Sigmoid colon (tissue), 4 donors: Measurements from ENCODE around the gene SDC4.

Experiments used
- EP300 ChIP-seq, 4 donors: sonication (generic); formaldehyde crosslinking; IDR thresholded peaks; one replicate each; pipeline ENCODE4 v1.6.1; 2017; ENCODE audit warnings: antibody characterized with exemption in 4 of 4
- POLR2A ChIP-seq, 2 donors: fragments of 450-650 bp; IDR thresholded peaks; one replicate each; pipeline ENCODE4 v1.6.1; 2016; ENCODE audit warnings: antibody characterized with exemption in 2 of 2, mild to moderate bottlenecking in 2 of 2, moderate library complexity in 2 of 2
- POLR2AphosphoS5 ChIP-seq, 4 donors: sonication (generic); formaldehyde crosslinking; IDR thresholded peaks; one replicate each; pipeline ENCODE4 v1.6.1; 2017; ENCODE audit warnings: antibody characterized with exemption in 4 of 4
- TF ChIP-seq, protein P1 (sequence below), 4 experiments: fragments of 450-650 bp in 3 of 4; fragments of 200-600 bp in 1 of 4; IDR thresholded peaks; one replicate each; pipeline ENCODE4 v1.5.1; 2016 to 2019; ENCODE audit warnings: antibody characterized with exemption in 4 of 4, mild to moderate bottlenecking in 3 of 4, moderate library complexity in 2 of 4

DNA sequence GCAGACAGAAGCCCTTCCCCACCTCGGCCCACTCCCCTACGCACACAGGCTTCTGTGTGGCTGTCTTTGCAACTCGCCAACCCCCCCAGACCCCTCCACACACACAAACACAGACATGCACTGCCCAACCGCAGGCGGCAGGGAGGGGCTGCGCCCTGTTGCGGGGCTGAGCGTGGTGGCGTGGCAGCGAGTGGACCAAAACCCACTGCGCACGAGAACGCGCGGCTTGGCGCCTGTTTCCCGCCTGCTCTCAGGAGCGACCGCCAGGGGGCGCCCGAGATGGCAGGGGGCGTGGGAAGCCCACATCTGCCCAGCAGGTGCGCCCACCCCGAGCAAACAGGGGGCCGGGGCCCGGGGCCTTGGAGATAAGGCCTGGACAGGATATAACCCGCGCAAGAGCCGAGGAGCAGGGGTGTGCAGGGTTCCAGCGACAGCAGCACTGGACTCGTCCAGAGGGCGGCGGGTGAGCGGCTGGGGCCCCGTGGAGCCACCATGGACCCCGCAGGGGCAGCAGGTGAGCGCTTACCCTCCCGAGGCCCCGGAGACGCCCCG is 41.7 kb downstream of the SDC4 start, which contains the start of gene RBPJL:
- TF ChIP-seq POLR2A (IDR thresholded peaks at IDR 0.05) (no peak), EP300 (IDR thresholded peaks at IDR 0.05) (no peak), POLR2AphosphoS5 (IDR thresholded peaks at IDR 0.05) (no peak)
- TF ChIP-seq, protein P1, sequence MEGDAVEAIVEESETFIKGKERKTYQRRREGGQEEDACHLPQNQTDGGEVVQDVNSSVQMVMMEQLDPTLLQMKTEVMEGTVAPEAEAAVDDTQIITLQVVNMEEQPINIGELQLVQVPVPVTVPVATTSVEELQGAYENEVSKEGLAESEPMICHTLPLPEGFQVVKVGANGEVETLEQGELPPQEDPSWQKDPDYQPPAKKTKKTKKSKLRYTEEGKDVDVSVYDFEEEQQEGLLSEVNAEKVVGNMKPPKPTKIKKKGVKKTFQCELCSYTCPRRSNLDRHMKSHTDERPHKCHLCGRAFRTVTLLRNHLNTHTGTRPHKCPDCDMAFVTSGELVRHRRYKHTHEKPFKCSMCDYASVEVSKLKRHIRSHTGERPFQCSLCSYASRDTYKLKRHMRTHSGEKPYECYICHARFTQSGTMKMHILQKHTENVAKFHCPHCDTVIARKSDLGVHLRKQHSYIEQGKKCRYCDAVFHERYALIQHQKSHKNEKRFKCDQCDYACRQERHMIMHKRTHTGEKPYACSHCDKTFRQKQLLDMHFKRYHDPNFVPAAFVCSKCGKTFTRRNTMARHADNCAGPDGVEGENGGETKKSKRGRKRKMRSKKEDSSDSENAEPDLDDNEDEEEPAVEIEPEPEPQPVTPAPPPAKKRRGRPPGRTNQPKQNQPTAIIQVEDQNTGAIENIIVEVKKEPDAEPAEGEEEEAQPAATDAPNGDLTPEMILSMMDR (IDR thresholded peaks at IDR 0.05) = peak; percentile 42 to 76 (median 60)
